IMR-90 (cell line): ENCODE results near the gene PLA2G1B. TPM values are rescaled to one million over a fixed set of nuclear protein-coding genes. Genes with fewer than 3 reads are reported as not detected.

Experiments
- ATAC-seq: fragments of 200-7000 bp; cut with Tn5 transposase; 2 replicates; pipeline ENCODE4 v1.9.1; 2020; ENCODE audit warnings: low read depth, mild to moderate bottlenecking, moderate library complexity
- BruUV-seq: library from RNA; stranded (reverse); fragments of 400-500 nt; replicated peaks from 2 replicates; lab custom pipeline; 2021; lab: Mats Ljungman, UMichigan
- CTCF ChIA-PET: fragments of 300-600 bp; formaldehyde crosslinking; extraction: SDS; loops from one replicate; lab custom pipeline; 2021; ENCODE audit warnings: antibody characterized with exemption; lab: Yijun Ruan, JAX
- POLR2A ChIA-PET: fragments of 300-600 bp; sonication (Branson Sonifier 250); formaldehyde crosslinking; loops from one replicate; lab custom pipeline; 2022; ENCODE audit warnings: antibody characterized with exemption; ENCODE audit not compliant: unreplicated experiment; lab: Charles Lee
- DNase-seq: peaks from one replicate; pipeline ENCODE4 v3.0.0; 2013
- H2AFZ ChIP-seq: replicated peaks from 2 replicates; pipeline ENCODE3; 2013; ENCODE audit warnings: low read length, mild to moderate bottlenecking; ENCODE audit not compliant: poor library complexity
- H2AK5ac ChIP-seq: 2 replicates; pipeline ENCODE4 v1.6.1; 2013; ENCODE audit warnings: low read depth, low read length, inconsistent platforms
- H2AK9ac ChIP-seq: replicated peaks from 2 replicates; pipeline ENCODE3; 2013; ENCODE audit warnings: mild to moderate bottlenecking, low read depth, low read length, moderate library complexity; ENCODE audit not compliant: poor library complexity
- H2BK120ac ChIP-seq: 2 replicates; pipeline ENCODE4 v1.6.1; 2013; ENCODE audit warnings: low read depth, low read length, inconsistent platforms
- H2BK15ac ChIP-seq: 3 replicates; pipeline ENCODE4 v1.6.1; 2013; ENCODE audit warnings: low read depth, low read length, inconsistent platforms
- H2BK20ac ChIP-seq: 2 replicates; pipeline ENCODE4 v1.6.1; 2013; ENCODE audit warnings: low read depth, mild to moderate bottlenecking, inconsistent platforms, low read length, moderate library complexity
- H2BK5ac ChIP-seq: 2 replicates; pipeline ENCODE4 v1.6.1; 2013; ENCODE audit warnings: mild to moderate bottlenecking, low read depth, low read length, inconsistent platforms; ENCODE audit not compliant: poor library complexity, severe bottlenecking
- H3K14ac ChIP-seq: replicated peaks from 2 replicates; pipeline ENCODE4 v1.6.1; 2013; ENCODE audit warnings: low read depth, low read length, inconsistent platforms
- H3K18ac ChIP-seq: 2 replicates; pipeline ENCODE4 v1.6.1; 2013; ENCODE audit warnings: low read depth, low read length, control low read depth
- H3K23ac ChIP-seq: 2 replicates; pipeline ENCODE4 v1.6.1; 2013; ENCODE audit warnings: low read depth, low read length, inconsistent platforms
- H3K27ac ChIP-seq: 2 replicates; pipeline ENCODE4 v1.5.1; 2013; ENCODE audit warnings: mild to moderate bottlenecking, control low read depth, low read length; ENCODE audit not compliant: insufficient read depth
- H3K27me3 ChIP-seq: 2 replicates; pipeline ENCODE4 v1.6.1; 2013; ENCODE audit warnings: low read length; ENCODE audit not compliant: control insufficient read depth, insufficient read depth
- H3K36me3 ChIP-seq: 2 replicates; pipeline ENCODE4 v1.6.1; 2013; ENCODE audit warnings: low read length, mixed read lengths; ENCODE audit not compliant: control insufficient read depth, insufficient read depth
- H3K4ac ChIP-seq: 2 replicates; pipeline ENCODE4 v1.6.1; 2013; ENCODE audit warnings: low read depth, low read length, inconsistent platforms
- H3K4me1 ChIP-seq: 2 replicates; pipeline ENCODE4 v1.6.1; 2013; ENCODE audit warnings: low read length, mixed read lengths; ENCODE audit not compliant: control insufficient read depth, insufficient read depth
- H3K4me2 ChIP-seq: 2 replicates; pipeline ENCODE4 v1.6.1; 2013; ENCODE audit warnings: low read depth, mild to moderate bottlenecking, control low read depth, low read length, moderate library complexity
- H3K4me3 ChIP-seq: 2 replicates; pipeline ENCODE4 v1.5.1; 2013; ENCODE audit warnings: low read depth, mild to moderate bottlenecking, control low read depth, low read length, moderate library complexity; ENCODE audit not compliant: insufficient read depth
- H3K56ac ChIP-seq: 2 replicates; pipeline ENCODE4 v1.6.1; 2013; ENCODE audit warnings: low read length, inconsistent platforms; ENCODE audit not compliant: insufficient read depth; ENCODE audit errors: extremely low read depth
- H3K79me1 ChIP-seq, 2 experiments: 2 replicates each; pipeline ENCODE4 v1.6.1; 2013; ENCODE audit warnings: low read length in 2 of 2, inconsistent platforms in 1 of 2, low read depth in 1 of 2
- H3K9ac ChIP-seq: 2 replicates; pipeline ENCODE4 v1.6.1; 2013; ENCODE audit warnings: low read depth, low read length, control low read depth
- H3K9me1 ChIP-seq: 2 replicates; pipeline ENCODE4 v1.6.1; 2013; ENCODE audit warnings: low read length, inconsistent platforms; ENCODE audit not compliant: insufficient read depth
- H3K9me3 ChIP-seq: 2 replicates; pipeline ENCODE4 v1.6.1; 2013; ENCODE audit warnings: low read length; ENCODE audit not compliant: control insufficient read depth, insufficient read depth
- H4K20me1 ChIP-seq: 2 replicates; pipeline ENCODE4 v1.6.1; 2013; ENCODE audit warnings: low read length, inconsistent platforms; ENCODE audit not compliant: insufficient read depth
- H4K5ac ChIP-seq: 2 replicates; pipeline ENCODE4 v1.6.1; 2013; ENCODE audit warnings: mild to moderate bottlenecking, low read depth, low read length, control low read depth
- H4K8ac ChIP-seq, 2 experiments: 2 replicates each; pipeline ENCODE4 v1.6.1; 2013; ENCODE audit warnings: low read depth in 2 of 2, low read length in 2 of 2, control low read depth in 1 of 2, inconsistent platforms in 1 of 2
- H4K91ac ChIP-seq: 2 replicates; pipeline ENCODE4 v1.6.1; 2013; ENCODE audit warnings: low read depth, low read length, inconsistent platforms; ENCODE audit not compliant: insufficient read depth
- BHLHE40 ChIP-seq: fragments of 150-350 bp; IDR thresholded peaks from 2 replicates; pipeline ENCODE4 v1.6.1; 2016; ENCODE audit warnings: mild to moderate bottlenecking, low read depth, low read length
- CEBPB ChIP-seq: IDR thresholded peaks from 2 replicates; pipeline ENCODE4 v1.6.1; 2012; ENCODE audit warnings: low read depth, low read length, improper control_type of control experiment
- CHD1 ChIP-seq: IDR thresholded peaks from 2 replicates; pipeline ENCODE4 v1.6.1; 2012; ENCODE audit warnings: low read depth, low read length, improper control_type of control experiment
- FOS ChIP-seq: fragments of 150-350 bp; IDR thresholded peaks from 2 replicates; pipeline ENCODE4 v1.6.1; 2016; ENCODE audit warnings: low read depth, low read length
- MAFK ChIP-seq: IDR thresholded peaks from 2 replicates; pipeline ENCODE4 v1.6.1; 2012; ENCODE audit warnings: low read depth, low read length, improper control_type of control experiment
- MAZ ChIP-seq: IDR thresholded peaks from 2 replicates; pipeline ENCODE4 v1.6.1; 2012; ENCODE audit warnings: low read depth, mild to moderate bottlenecking, low read length, improper control_type of control experiment, moderate library complexity, borderline replicate concordance
- MXI1 ChIP-seq: IDR thresholded peaks from 2 replicates; pipeline ENCODE4 v1.6.1; 2012; ENCODE audit warnings: low read depth, mild to moderate bottlenecking, low read length, moderate library complexity, borderline replicate concordance
- NFE2L2 ChIP-seq: fragments of 150-350 bp; IDR thresholded peaks from 2 replicates; pipeline ENCODE4 v1.6.1; 2016; ENCODE audit warnings: low read depth, mild to moderate bottlenecking, low read length
- POLR2A ChIP-seq: IDR thresholded peaks from 2 replicates; pipeline ENCODE4 v1.6.1; 2012; ENCODE audit warnings: mild to moderate bottlenecking, low read depth, low read length
- RCOR1 ChIP-seq: IDR thresholded peaks from 2 replicates; pipeline ENCODE4 v1.6.1; 2012; ENCODE audit warnings: mild to moderate bottlenecking, low read length, improper control_type of control experiment; ENCODE audit not compliant: insufficient replicate concordance
- RFX5 ChIP-seq: IDR thresholded peaks from 2 replicates; pipeline ENCODE4 v1.8.0; 2012; ENCODE audit warnings: low read depth, mild to moderate bottlenecking, low read length, moderate library complexity
- SMC3 ChIP-seq: fragments of 150-350 bp; IDR thresholded peaks from 2 replicates; pipeline ENCODE4 v1.6.1; 2016; ENCODE audit warnings: low read depth, mild to moderate bottlenecking, antibody characterized with exemption, low read length, moderate library complexity
- WGBS, 2 experiments: methylation state at CpG; one replicate each; pipeline versions ENCODE4 v1.1.5 to v1.1.7; 2013; ENCODE audit warnings: missing lambda C conversion rate in 2 of 2; ENCODE audit not compliant: insufficient read length in 1 of 2; ENCODE audit errors: extremely low coverage in 2 of 2; 5-methylcytosine and 5-hydroxymethylcytosine counted together
- dilution Hi-C: fragments of 300-500 bp; cut with HindIII; formaldehyde crosslinking; loops from one replicate; pipeline ENCODE4 v1.14.3; 2018; ENCODE audit warnings: low sequenced_read_pairs; ENCODE audit not compliant: unreplicated experiment
- in situ Hi-C: fragments of 300-500 bp; cut with MboI; formaldehyde crosslinking; loops from 3 replicates; pipeline ENCODE4 v1.14.3; 2019; ENCODE audit warnings: low sequenced_read_pairs, inconsistent platforms, mixed read lengths
- intact Hi-C: fragments of 100-400 bp; cut with micrococcal nuclease; formaldehyde crosslinking; loops from 2 replicates; pipeline ENCODE4 v1.10.0; 2022
- polyA plus RNA-seq, 3 experiments: library from polyadenylated mRNA; depleted of rRNA; stranded (reverse); fragments of >200 nt; gene quantifications; 2 replicates each; pipeline ENCODE4 v1.2.3, GENCODE V29; 2012; ENCODE audit warnings: low replicate concordance in 1 of 3
- total RNA-seq: library from RNA; depleted of rRNA; stranded (reverse); fragments of >200 nt; gene quantifications from 2 replicates; pipeline ENCODE4 v1.2.3, GENCODE V29; 2012
- TF ChIP-seq, protein P1 (sequence below): fragments of 150-350 bp; IDR thresholded peaks from 2 replicates; pipeline ENCODE4 v1.6.1; 2016; ENCODE audit warnings: low read depth, mild to moderate bottlenecking, low read length, moderate library complexity, borderline replicate concordance
- TF ChIP-seq, protein P2 (sequence below): fragments of 150-350 bp; IDR thresholded peaks from 2 replicates; pipeline ENCODE4 v1.6.1; 2017; ENCODE audit warnings: mild to moderate bottlenecking, antibody characterized with exemption, low read length, low read depth

The PLA2G1B gene
- total and polyA plus RNA-seq, 2 of the 4 experiments (the other 2 are of a cell fraction) = not detected

DNA sequence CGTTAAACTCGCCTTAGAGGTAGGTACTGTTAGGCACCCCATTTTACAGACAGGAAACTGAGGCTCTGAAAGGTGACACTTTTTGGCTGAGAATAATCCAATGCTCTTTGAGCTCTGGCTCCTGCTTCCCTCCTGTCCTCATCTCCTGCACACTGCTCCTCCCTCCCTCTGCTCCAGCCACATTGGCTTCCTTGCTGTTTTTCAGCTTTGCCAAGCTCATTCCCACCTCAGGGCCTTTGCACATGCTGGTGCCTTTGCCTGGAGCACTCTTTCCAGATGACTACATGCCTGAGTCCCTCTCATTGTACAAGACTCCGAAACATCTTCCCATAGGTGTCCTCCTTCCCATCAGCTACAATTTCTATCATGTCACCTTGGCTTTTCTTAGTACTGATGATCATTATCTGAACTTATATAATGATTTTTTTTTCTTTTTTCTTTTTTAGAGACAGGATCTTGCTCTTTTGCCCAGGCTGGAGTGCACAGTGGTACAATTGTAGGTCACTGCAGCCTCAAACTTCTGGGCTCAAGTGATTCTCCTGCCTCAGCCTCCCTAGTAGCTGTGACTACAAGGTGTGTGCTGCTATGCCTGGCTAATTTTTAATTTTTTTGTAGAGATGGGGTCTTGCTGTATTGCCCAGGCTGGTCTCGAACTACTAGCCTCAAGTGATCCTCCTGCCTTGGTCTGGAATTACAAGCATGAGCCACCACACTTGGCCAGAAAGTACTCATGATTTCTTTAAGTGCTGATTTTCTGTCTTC is 26.2 kb upstream of the PLA2G1B start:
- Histone ChIP-seq H3K4me1 (no peaks in the 10 kb centered on the region), H3K23ac (no peak overlapping the region), H3K4ac (no peak overlapping the region), H3K9ac (no peak overlapping the region), H2BK20ac (no peak overlapping the region), H4K91ac (no peak overlapping the region), H3K27ac (no peak overlapping the region), H3K4me3 (no peak overlapping the region), H2AK9ac (peak overlapping the region; percentile 52), H3K14ac (no peak overlapping the region), H3K36me3 (no peaks in the 10 kb centered on the region), H3K9me1 (0 out of 2 replicates have a peak, but pooled peaks cover 3% of the 10 kb centered on the region), H2BK120ac (no peak overlapping the region), H2AK5ac (no peak overlapping the region), H3K18ac (no peak overlapping the region), H3K56ac (no peak overlapping the region), H3K79me1 (no peaks in the 10 kb centered on the region), H3K9me3 (no peaks in the 10 kb centered on the region), H3K4me2 (no peak overlapping the region), H2BK5ac (no peak overlapping the region), H4K8ac (no peak overlapping the region), H4K20me1 (no peaks in the 10 kb centered on the region), H2AFZ (no peak overlapping the region), H2BK15ac (no peak overlapping the region), H4K5ac (no peak overlapping the region), H3K27me3 (peaks cover 18% of the 10 kb centered on the region)
- 90% methylated on average over 2 of the region's 4 CpGs; no CpG with 5 or more reads in 1 of the 2 experiments for WGBS, 2 experiments
- ChIA-PET POLR2A (interaction anchor here (0.6 kb wide), 1 partner anchor 143 kb away, joined by 6 read pairs; no protein-coding TSS in a partner anchor), CTCF (interaction anchor here (0.5 to 1.2 kb wide), 2 partner anchors 76 to 108 kb away, joined by 3 to 5 read pairs; no protein-coding TSS in a partner anchor)
- BruUV-seq = no TSS peak
- TF ChIP-seq, protein P1, sequence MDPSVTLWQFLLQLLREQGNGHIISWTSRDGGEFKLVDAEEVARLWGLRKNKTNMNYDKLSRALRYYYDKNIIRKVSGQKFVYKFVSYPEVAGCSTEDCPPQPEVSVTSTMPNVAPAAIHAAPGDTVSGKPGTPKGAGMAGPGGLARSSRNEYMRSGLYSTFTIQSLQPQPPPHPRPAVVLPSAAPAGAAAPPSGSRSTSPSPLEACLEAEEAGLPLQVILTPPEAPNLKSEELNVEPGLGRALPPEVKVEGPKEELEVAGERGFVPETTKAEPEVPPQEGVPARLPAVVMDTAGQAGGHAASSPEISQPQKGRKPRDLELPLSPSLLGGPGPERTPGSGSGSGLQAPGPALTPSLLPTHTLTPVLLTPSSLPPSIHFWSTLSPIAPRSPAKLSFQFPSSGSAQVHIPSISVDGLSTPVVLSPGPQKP = no peak
- TF ChIP-seq, protein P2, sequence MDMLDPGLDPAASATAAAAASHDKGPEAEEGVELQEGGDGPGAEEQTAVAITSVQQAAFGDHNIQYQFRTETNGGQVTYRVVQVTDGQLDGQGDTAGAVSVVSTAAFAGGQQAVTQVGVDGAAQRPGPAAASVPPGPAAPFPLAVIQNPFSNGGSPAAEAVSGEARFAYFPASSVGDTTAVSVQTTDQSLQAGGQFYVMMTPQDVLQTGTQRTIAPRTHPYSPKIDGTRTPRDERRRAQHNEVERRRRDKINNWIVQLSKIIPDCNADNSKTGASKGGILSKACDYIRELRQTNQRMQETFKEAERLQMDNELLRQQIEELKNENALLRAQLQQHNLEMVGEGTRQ = no peak
- no peak for TF ChIP-seq RFX5
- TF ChIP-seq MAFK = no peak
- TF ChIP-seq CEBPB = no peak
- no peak for TF ChIP-seq CHD1
- TF ChIP-seq BHLHE40 = no peak
- TF ChIP-seq RCOR1 = no peak
- TF ChIP-seq FOS = no peak
- no peak for TF ChIP-seq POLR2A
- no peak for TF ChIP-seq MXI1
- TF ChIP-seq NFE2L2 = no peak
- TF ChIP-seq SMC3 = no peak
- TF ChIP-seq MAZ = no peak
- in situ Hi-C loops (no loop called here), dilution Hi-C loops (no loop called here), intact Hi-C loops (no loop called here)
- DNase-seq (no peak), ATAC-seq (no peak)
